Measurements from ENCODE around the gene DUSP15.

- TF ChIP-seq CTCF (IDR thresholded peaks at IDR 0.05) (no peak), POLR2A (IDR thresholded peaks at IDR 0.05) (no peak)
Measured at GRCh38 chr20:31818376-31818908, 51.9 kb downstream of the DUSP15 start.

Measured in body of pancreas (tissue), 4 donors.